A549 (cell line): ENCODE measurements around the gene JMJD6. TPM values are rescaled to one million over a fixed set of nuclear protein-coding genes. Genes with fewer than 3 reads are reported as not detected.

Experiments used
- ATAC-seq, 2 experiments: fragments of 200-7000 bp in 1 of 2; fragments of >200 bp in 1 of 2; cut with Nextera tagmentation in 1 of 2; cut with Tn5 transposase in 1 of 2; 3 replicates each; pipeline versions ENCODE4 v1.8.0 to v1.9.1; 2018 to 2020; ENCODE audit warnings: mild to moderate bottlenecking in 1 of 2, moderate library complexity in 1 of 2
- CTCF ChIA-PET: fragments of 300-600 bp; sonication (Branson Sonifier 250); formaldehyde crosslinking; extraction: SDS; loops from one replicate; lab custom pipeline; 2021; ENCODE audit warnings: antibody characterized with exemption, inconsistent platforms; lab: Yijun Ruan, JAX
- POLR2A ChIA-PET: fragments of 350-600 bp; formaldehyde crosslinking; extraction: SDS; loops from one replicate; lab custom pipeline; 2021; ENCODE audit warnings: antibody characterized with exemption, inconsistent platforms; lab: Yijun Ruan, JAX
- DNase-seq, 2 experiments: peaks; one replicate each; pipeline versions ENCODE4 v3.0.0 to v3.0.0-alpha.2; 2011 to 2016; ENCODE audit warnings: low read depth in 1 of 2, low spot score in 1 of 2
- FAIRE-seq: peaks from 2 replicates; lab custom pipeline; 2011; peaks lifted over from hg19 to GRCh38; lab: Jason Lieb, UNC
- H3K27ac ChIP-seq, 2 experiments: fragments of >200 bp; sonication (Bioruptor Twin); formaldehyde crosslinking; 3 replicates each; pipeline ENCODE4 v1.5.1; 2016 to 2017
- H3K4me1 ChIP-seq: fragments of >200 bp; sonication (Bioruptor Twin); formaldehyde crosslinking; 3 replicates; pipeline ENCODE4 v1.6.1; 2016
- H3K4me2 ChIP-seq: fragments of >200 bp; sonication (Bioruptor Twin); formaldehyde crosslinking; 3 replicates; pipeline ENCODE4 v1.6.1; 2016
- H3K4me3 ChIP-seq: fragments of >200 bp; sonication (Bioruptor Twin); formaldehyde crosslinking; 3 replicates; pipeline ENCODE4 v1.5.1; 2016
- H3K9me3 ChIP-seq: fragments of >200 bp; sonication (Bioruptor Twin); formaldehyde crosslinking; 3 replicates; pipeline ENCODE4 v1.6.1; 2016
- BCL3 ChIP-seq: fragments of >200 bp; sonication (Bioruptor Twin); formaldehyde crosslinking; IDR thresholded peaks from 3 replicates; pipeline ENCODE4 v1.6.1; 2016
- BHLHE40 ChIP-seq: IDR thresholded peaks from 2 replicates; pipeline ENCODE4 v1.6.1; 2012; ENCODE audit warnings: low read depth, low read length, inconsistent platforms
- CHD2 ChIP-seq: fragments of 150-350 bp; IDR thresholded peaks from 2 replicates; pipeline ENCODE4 v1.6.1; 2014; ENCODE audit warnings: low read length; ENCODE audit not compliant: partially characterized antibody
- CHD4 ChIP-seq: fragments of 200-600 bp; sonication (generic); IDR thresholded peaks from 2 replicates; pipeline ENCODE4 v1.6.1; 2016; ENCODE audit warnings: antibody characterized with exemption, mild to moderate bottlenecking, borderline replicate concordance
- CTCF ChIP-seq: fragments of >200 bp; sonication (Bioruptor Twin); formaldehyde crosslinking; IDR thresholded peaks from 3 replicates; pipeline ENCODE4 v1.5.1; 2016
- ELK1 ChIP-seq: fragments of 150-350 bp; IDR thresholded peaks from 2 replicates; pipeline ENCODE4 v1.6.1; 2014; ENCODE audit warnings: low read depth, mild to moderate bottlenecking, low read length
- EP300 ChIP-seq, 2 experiments: fragments of >200 bp; sonication (Bioruptor Twin); formaldehyde crosslinking; IDR thresholded peaks; 2 replicates in 1 of 2; 3 replicates in 1 of 2; pipeline ENCODE4 v1.6.1; 2016 to 2017
- FOSL2 ChIP-seq, 2 experiments: fragments of 450-650 bp in 1 of 2; fragments of >200 bp in 1 of 2; sonication (Bioruptor Twin) in 1 of 2; formaldehyde crosslinking; IDR thresholded peaks; 2 replicates each; pipeline versions ENCODE4 v1.5.0 to v1.6.1; 2016 to 2020; ENCODE audit warnings: mild to moderate bottlenecking in 1 of 2, moderate library complexity in 1 of 2
- GATA3 ChIP-seq: IDR thresholded peaks from 2 replicates; pipeline ENCODE4 v1.6.1; 2012; ENCODE audit warnings: borderline replicate concordance
- KDM5A ChIP-seq: fragments of 200-600 bp; sonication (generic); IDR thresholded peaks from 2 replicates; pipeline ENCODE4 v1.6.1; 2016; ENCODE audit warnings: antibody characterized with exemption, mild to moderate bottlenecking
- MYC ChIP-seq: IDR thresholded peaks from 2 replicates; pipeline ENCODE4 v1.6.1; 2012; ENCODE audit warnings: mild to moderate bottlenecking, inconsistent platforms, low read length, improper control_type of control experiment, borderline replicate concordance
- PBX3 ChIP-seq: IDR thresholded peaks from 2 replicates; pipeline ENCODE4 v1.6.1; 2012
- POLR2AphosphoS2 ChIP-seq: conservative IDR thresholded peaks from 2 replicates; pipeline ENCODE4 v1.6.1; 2012; ENCODE audit warnings: low read length, improper control_type of control experiment, inconsistent platforms
- REST ChIP-seq: fragments of 200-600 bp; sonication (generic); IDR thresholded peaks from 2 replicates; pipeline ENCODE4 v1.6.1; 2016; ENCODE audit warnings: antibody characterized with exemption, mild to moderate bottlenecking, moderate library complexity
- RNF2 ChIP-seq: fragments of 200-600 bp; sonication (generic); IDR thresholded peaks from 2 replicates; pipeline ENCODE4 v1.6.1; 2016; ENCODE audit warnings: low read depth, mild to moderate bottlenecking, antibody characterized with exemption, moderate library complexity, borderline replicate concordance
- SREBF2 ChIP-seq: fragments of 450-650 bp; IDR thresholded peaks from 2 replicates; pipeline ENCODE4 v1.6.1; 2014; ENCODE audit warnings: mild to moderate bottlenecking, moderate library complexity
- USF2 ChIP-seq: fragments of 450-650 bp; IDR thresholded peaks from 2 replicates; pipeline ENCODE4 v1.6.1; 2014; ENCODE audit warnings: antibody characterized with exemption
- ZFP36 ChIP-seq: fragments of 450-650 bp; IDR thresholded peaks from 2 replicates; pipeline ENCODE4 v1.6.1; 2014; ENCODE audit warnings: borderline replicate concordance; ENCODE audit not compliant: partially characterized antibody
- WGBS: methylation state at CpG from one replicate; pipeline ENCODE4 v1.1.6; 2017; ENCODE audit errors: missing lambda C conversion rate; 5-methylcytosine and 5-hydroxymethylcytosine counted together
- polyA plus RNA-seq, 4 experiments: library from polyadenylated mRNA; depleted of rRNA in 3 of 4; stranded (reverse); fragments of >200 nt; fragmentation: RNase III in 1 of 4; extraction: RNeasy Plus Mini Kit Qiagen cat#74134 plus additional on column Dnase treatment in 1 of 4; gene quantifications; 2 replicates in 3 of 4; 3 replicates in 1 of 4; pipeline ENCODE4 v1.2.3, GENCODE V29; 2011 to 2017

The JMJD6 gene
- polyA plus RNA-seq, 2 of the 4 experiments (the other 2 are of a cell fraction), result 17.5 to 53.3 TPM

- TF ChIP-seq ELK1 (0 out of 2 replicates have a peak, but pooled peaks have one; percentile 6), CTCF (peak; percentile 76), USF2 (peak; percentile 68)
These were observed 641 bp upstream of the JMJD6 start, which contains the start of gene METTL23 (continued) for GRCh38 chr17:76726776-76727718.

GRCh38 chr17:76725580-76726230, 701 bp downstream of the JMJD6 start:
- ChIA-PET POLR2A (interaction anchor here (0.6 to 3.8 kb wide), 6 partner anchors 9 to 313 kb away, joined by 3 to 12 read pairs (median 6); partner anchors contain the start of genes MFSD11, MXRA7 and SRSF2), CTCF (interaction anchor here (0.6 to 26.0 kb wide), 10 partner anchors 9 to 344 kb away, joined by 3 to 456 read pairs (median 4); partner anchors contain the start of gene MXRA7)
- DNase-seq, result peak; percentile 58 to 71

GRCh38 chr17:76723812-76724211, 2.6 kb downstream of the JMJD6 start:
- ChIA-PET CTCF (interaction anchor here (1.3 to 26.0 kb wide), 5 partner anchors 10 to 203 kb away, joined by 5 to 456 read pairs (median 161); partner anchors contain the start of genes MFSD11 and MXRA7), POLR2A (no interaction called here)
- H3K9me3 ChIP-seq, result no peaks in the 10 kb centered on the region
- no peak overlapping the region for H3K4me3 ChIP-seq
- no peak overlapping the region for H3K27ac ChIP-seq
- DNase-seq, result no peak
- FAIRE-seq, result no peak
- WGBS, result 95% methylated on average over 9 of the region's 9 CpGs
- ATAC-seq, result no peak
- H3K4me1 ChIP-seq, result peaks cover 17% of the 10 kb centered on the region
- H3K4me2 ChIP-seq, result no peak overlapping the region
- TF ChIP-seq SREBF2, result no peak
- no peak for TF ChIP-seq CHD4
- TF ChIP-seq CHD2, result no peak
- TF ChIP-seq EP300 (IDR thresholded peaks at IDR 0.05), result no peak
- no peak for TF ChIP-seq REST
- no peak for TF ChIP-seq RNF2
- no peak for TF ChIP-seq BHLHE40
- TF ChIP-seq PBX3, result no peak
- TF ChIP-seq BCL3, result no peak

More at GRCh38 chr17:76725580-76726230, 701 bp downstream of the JMJD6 start:
- Histone ChIP-seq H3K4me2 (peak overlapping the region; percentile 90), H3K4me1 (peaks cover 17% of the 10 kb centered on the region), H3K4me3 (peak overlapping the region; percentile 97), H3K9me3 (no peaks in the 10 kb centered on the region), H3K27ac (peak overlapping the region; percentile 93 to 99)
- ATAC-seq, result peak; percentile 35 to 47; a peak in 5 of 6 replicates
- no peak for FAIRE-seq
- 3% methylated on average over 23 of the region's 38 CpGs for WGBS
- TF ChIP-seq BCL3, result 0 out of 3 replicates have a peak, but pooled peaks have one; percentile 5
- peak; percentile 16; the same call in 1 of the 2 replicates for TF ChIP-seq KDM5A
- TF ChIP-seq POLR2AphosphoS2, result no peak
- TF ChIP-seq ZFP36, result no peak
- no peak for TF ChIP-seq GATA3
- no peak for TF ChIP-seq FOSL2 (IDR thresholded peaks at IDR 0.05)
- no peak; the same call in 1 of the 2 replicates for TF ChIP-seq FOSL2 (CRISPR knock-in tag; IDR thresholded peaks at IDR 0.05)
- 0 out of 2 replicates have a peak, but pooled peaks have one; percentile 34 for TF ChIP-seq MYC
- no peak for TF ChIP-seq RNF2
- TF ChIP-seq, all 56 proteins: peak for 3
